NT2/D1 (cell line): Measurements from ENCODE around the gene DOCK2.
"Not testable (repeated sequence)": the region's sequence is repeated elsewhere in the genome, so short reads cannot be mapped to it uniquely, and the experiment has no call there.

Experiments
- DNase-seq: peaks from one replicate; pipeline ENCODE4 v3.0.0-alpha.2; 2011; ENCODE audit warnings: low read depth, low spot score
- H3K27me3 ChIP-seq: 2 replicates; pipeline ENCODE4 v1.6.0; 2011; ENCODE audit warnings: mild to moderate bottlenecking; ENCODE audit not compliant: insufficient read length, insufficient read depth
- H3K36me3 ChIP-seq: 2 replicates; pipeline ENCODE4 v1.6.1; 2011; ENCODE audit warnings: mild to moderate bottlenecking, low read length, mixed read lengths; ENCODE audit not compliant: insufficient read depth, insufficient read length
- H3K4me1 ChIP-seq: 2 replicates; pipeline ENCODE4 v1.5.1; 2011; ENCODE audit not compliant: insufficient read depth, insufficient read length
- H3K4me3 ChIP-seq: 2 replicates; pipeline ENCODE4 v1.5.1; 2011; ENCODE audit warnings: low read depth; ENCODE audit not compliant: insufficient read length
- H3K9ac ChIP-seq: 2 replicates; pipeline ENCODE4 v1.6.0; 2011; ENCODE audit warnings: low read depth; ENCODE audit not compliant: insufficient read length
- H3K9me3 ChIP-seq: 2 replicates; pipeline ENCODE4 v1.5.1; 2011; ENCODE audit warnings: mild to moderate bottlenecking, low read length; ENCODE audit not compliant: insufficient read depth
- SUZ12 ChIP-seq: IDR thresholded peaks from 2 replicates; pipeline ENCODE4 v1.6.1; 2011; ENCODE audit not compliant: insufficient read length, insufficient read depth; ENCODE audit errors: extremely low read depth
- YY1 ChIP-seq: IDR thresholded peaks from 2 replicates; pipeline ENCODE4 v1.6.1; 2011; ENCODE audit not compliant: insufficient read length, insufficient read depth
- ZNF274 ChIP-seq: IDR thresholded peaks from 2 replicates; pipeline ENCODE4 v1.6.1; 2011; ENCODE audit warnings: mild to moderate bottlenecking, low read depth, low read length

The DOCK2 gene

GRCh38 chr5:169740435-169740834 is 103.4 kb downstream of the DOCK2 start:
- no peaks in the 10 kb centered on the region for H3K9me3 ChIP-seq
- no peak overlapping the region for H3K9ac ChIP-seq
- no peaks in the 10 kb centered on the region for H3K4me1 ChIP-seq
- no peaks in the 10 kb centered on the region for H3K27me3 ChIP-seq
- TF ChIP-seq YY1 (no peak), SUZ12 (no peak)
- no peaks in the 10 kb centered on the region for H3K36me3 ChIP-seq
- DNase-seq = no peak
- no peak overlapping the region for H3K4me3 ChIP-seq

GRCh38 chr5:169742771-169743296 is 105.8 kb downstream of the DOCK2 start:
- no peaks in the 10 kb centered on the region for H3K9me3 ChIP-seq
- H3K4me1 ChIP-seq = no peaks in the 10 kb centered on the region
- H3K9ac ChIP-seq = no peak overlapping the region
- no peak overlapping the region for H3K4me3 ChIP-seq
- H3K27me3 ChIP-seq = no peaks in the 10 kb centered on the region
- no peak for DNase-seq
- no peaks in the 10 kb centered on the region for H3K36me3 ChIP-seq
- no peak for TF ChIP-seq YY1
- TF ChIP-seq SUZ12 = no peak
- TF ChIP-seq ZNF274 = no peak

- H3K4me3 ChIP-seq = no peak overlapping the region
- no peak for DNase-seq
- H3K9me3 ChIP-seq = no peaks in the 10 kb centered on the region
- no peaks in the 10 kb centered on the region for H3K27me3 ChIP-seq
- H3K4me1 ChIP-seq = no peaks in the 10 kb centered on the region
- no peak overlapping the region for H3K9ac ChIP-seq
- TF ChIP-seq YY1 (no peak), SUZ12 (no peak), ZNF274 (no peak)
- H3K36me3 ChIP-seq = no peaks in the 10 kb centered on the region
These were observed 107.3 kb downstream of the DOCK2 start for GRCh38 chr5:169744336-169744735.

- no peaks in the 10 kb centered on the region for H3K36me3 ChIP-seq
- no peak for TF ChIP-seq SUZ12
- no peak overlapping the region for H3K9ac ChIP-seq
These were observed 108.5 kb downstream of the DOCK2 start for GRCh38 chr5:169745441-169746146.

GRCh38 chr5:169746147-169746694 is 109.1 kb downstream of the DOCK2 start:
- Histone ChIP-seq H3K9ac (no peak overlapping the region), H3K4me3 (no peak overlapping the region), H3K9me3 (no peaks in the 10 kb centered on the region), H3K36me3 (no peaks in the 10 kb centered on the region), H3K4me1 (no peaks in the 10 kb centered on the region), H3K27me3 (no peaks in the 10 kb centered on the region)
- no peak for DNase-seq
- TF ChIP-seq SUZ12 (no peak), ZNF274 (no peak)

More at GRCh38 chr5:169745441-169746146, 108.5 kb downstream of the DOCK2 start:
- H3K4me3 ChIP-seq = no peak overlapping the region
- H3K9me3 ChIP-seq = no peaks in the 10 kb centered on the region
- DNase-seq = no peak
- H3K27me3 ChIP-seq = no peaks in the 10 kb centered on the region
- no peaks in the 10 kb centered on the region for H3K4me1 ChIP-seq

- H3K4me3 ChIP-seq = no peak overlapping the region
- H3K9me3 ChIP-seq = no peaks in the 10 kb centered on the region
- no peak for TF ChIP-seq ZNF274
- TF ChIP-seq SUZ12 = no peak
- no peak for TF ChIP-seq YY1
- H3K4me1 ChIP-seq = no peaks in the 10 kb centered on the region
- H3K27me3 ChIP-seq = no peaks in the 10 kb centered on the region
- H3K9ac ChIP-seq = no peak overlapping the region
- DNase-seq = no peak
- H3K36me3 ChIP-seq = no peaks in the 10 kb centered on the region
These were observed 111.1 kb downstream of the DOCK2 start for GRCh38 chr5:169748174-169748573.

- no peak for DNase-seq
- Histone ChIP-seq H3K9me3 (no peaks in the 10 kb centered on the region), H3K9ac (no peak overlapping the region), H3K27me3 (no peaks in the 10 kb centered on the region), H3K36me3 (no peaks in the 10 kb centered on the region), H3K4me3 (no peak overlapping the region), H3K4me1 (no peaks in the 10 kb centered on the region)
- TF ChIP-seq YY1 (no peak), ZNF274 (no peak), SUZ12 (no peak)
These were observed 112.2 kb downstream of the DOCK2 start for GRCh38 chr5:169749295-169749694.

GRCh38 chr5:169751490-169751889 is 114.4 kb downstream of the DOCK2 start:
- no peak for DNase-seq
- Histone ChIP-seq H3K9ac (no peak overlapping the region), H3K4me1 (no peaks in the 10 kb centered on the region), H3K36me3 (no peaks in the 10 kb centered on the region), H3K27me3 (no peaks in the 10 kb centered on the region), H3K4me3 (no peak overlapping the region), H3K9me3 (no peaks in the 10 kb centered on the region)
- TF ChIP-seq YY1 (no peak), SUZ12 (no peak), ZNF274 (no peak)

GRCh38 chr5:169752566-169752965 is 115.5 kb downstream of the DOCK2 start:
- not testable (repeated sequence) for H3K9ac ChIP-seq, H3K4me3 ChIP-seq, H3K4me1 ChIP-seq, DNase-seq, H3K27me3 ChIP-seq, H3K36me3 ChIP-seq, H3K9me3 ChIP-seq
